IPS-11a (cell line): ENCODE measurements around the gene PATZ1.
A peak's percentile ranks its signal among the peaks of the same experiment; 100 is the strongest.
"Not testable (repeated sequence)": the region's sequence is repeated elsewhere in the genome, so short reads cannot be mapped to it uniquely, and the experiment has no call there.

Experiments used
- H3K4me3 ChIP-seq: one replicate; pipeline ENCODE4 v1.5.1; 2013; ENCODE audit warnings: low read depth, low read length, control low read depth

PATZ1 gene, protein sequence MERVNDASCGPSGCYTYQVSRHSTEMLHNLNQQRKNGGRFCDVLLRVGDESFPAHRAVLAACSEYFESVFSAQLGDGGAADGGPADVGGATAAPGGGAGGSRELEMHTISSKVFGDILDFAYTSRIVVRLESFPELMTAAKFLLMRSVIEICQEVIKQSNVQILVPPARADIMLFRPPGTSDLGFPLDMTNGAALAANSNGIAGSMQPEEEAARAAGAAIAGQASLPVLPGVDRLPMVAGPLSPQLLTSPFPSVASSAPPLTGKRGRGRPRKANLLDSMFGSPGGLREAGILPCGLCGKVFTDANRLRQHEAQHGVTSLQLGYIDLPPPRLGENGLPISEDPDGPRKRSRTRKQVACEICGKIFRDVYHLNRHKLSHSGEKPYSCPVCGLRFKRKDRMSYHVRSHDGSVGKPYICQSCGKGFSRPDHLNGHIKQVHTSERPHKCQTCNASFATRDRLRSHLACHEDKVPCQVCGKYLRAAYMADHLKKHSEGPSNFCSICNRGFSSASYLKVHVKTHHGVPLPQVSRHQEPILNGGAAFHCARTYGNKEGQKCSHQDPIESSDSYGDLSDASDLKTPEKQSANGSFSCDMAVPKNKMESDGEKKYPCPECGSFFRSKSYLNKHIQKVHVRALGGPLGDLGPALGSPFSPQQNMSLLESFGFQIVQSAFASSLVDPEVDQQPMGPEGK

DNA sequence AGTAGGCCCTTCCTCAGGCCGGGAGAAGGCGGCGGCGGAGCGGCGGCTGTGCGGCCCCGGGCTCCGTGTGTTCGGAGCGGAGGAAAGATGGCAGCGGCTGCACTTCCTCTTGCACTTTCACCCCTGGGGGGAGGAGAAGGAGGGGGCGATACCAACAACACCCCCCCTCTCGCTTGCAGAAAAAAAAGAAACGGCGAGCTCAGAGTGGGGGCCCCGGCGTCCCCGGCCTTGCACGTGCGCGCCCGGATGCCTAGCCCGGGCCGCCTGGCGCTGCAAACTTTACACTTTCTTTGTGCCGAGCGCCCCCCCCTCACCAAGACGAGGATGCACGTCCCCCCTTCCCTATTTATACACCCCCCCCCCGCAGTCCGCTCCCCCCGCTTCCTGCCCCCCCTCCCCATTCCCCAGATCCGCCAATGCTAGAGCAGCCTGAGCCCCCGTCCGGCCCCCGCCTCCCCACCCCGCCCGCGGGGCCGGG lies at the start of gene PATZ1:
Gene PATZ1, minus strand, starts transcription at position 92 of the 478 bp plus-strand sequence. CDS start 744 bp downstream, outside the sequence.
- peak within 1 kb of the TSS; percentile 80 for H3K4me3 ChIP-seq

DNA sequence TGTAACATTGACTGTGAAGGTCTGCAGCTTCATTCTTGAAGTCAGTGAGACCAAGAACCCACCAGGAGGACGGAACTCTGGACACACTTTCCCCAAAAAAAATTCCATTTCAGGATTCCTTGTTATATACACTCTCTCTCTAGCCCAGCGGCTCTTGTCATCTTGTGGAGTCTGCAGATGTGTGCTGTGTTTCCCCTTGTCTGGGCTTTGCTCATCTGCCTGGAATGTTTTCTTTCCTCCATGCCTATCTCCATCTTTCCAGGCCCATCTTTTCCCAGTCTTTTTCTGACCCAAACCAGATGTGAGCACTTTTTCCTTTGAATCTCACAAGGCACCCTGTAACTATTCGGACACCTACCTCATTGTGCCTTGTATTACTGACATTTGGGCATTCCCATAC lies 48.2 kb upstream of the PATZ1 start:
- H3K4me3 ChIP-seq: no peak overlapping the region

DNA sequence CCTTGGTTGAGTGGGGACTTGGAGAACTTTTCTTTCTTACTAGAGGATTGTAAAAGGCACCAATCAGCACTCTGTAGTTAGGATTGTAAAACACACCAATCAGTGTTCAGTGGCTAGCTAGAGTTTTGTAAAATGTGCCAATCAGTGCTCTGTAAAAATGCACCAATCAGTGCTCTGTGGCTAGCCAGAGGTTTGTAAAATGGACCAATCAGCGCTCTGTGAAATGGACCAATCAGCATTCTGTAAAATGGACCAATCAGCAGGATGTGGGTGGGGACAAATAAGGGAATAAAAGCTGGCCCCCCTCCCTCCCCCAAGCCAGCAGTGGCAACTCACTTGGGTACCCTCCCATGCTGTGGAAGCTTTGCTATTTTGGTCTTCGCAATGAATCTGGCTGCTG lies 47.7 kb upstream of the PATZ1 start:
- no peak overlapping the region for H3K4me3 ChIP-seq

DNA sequence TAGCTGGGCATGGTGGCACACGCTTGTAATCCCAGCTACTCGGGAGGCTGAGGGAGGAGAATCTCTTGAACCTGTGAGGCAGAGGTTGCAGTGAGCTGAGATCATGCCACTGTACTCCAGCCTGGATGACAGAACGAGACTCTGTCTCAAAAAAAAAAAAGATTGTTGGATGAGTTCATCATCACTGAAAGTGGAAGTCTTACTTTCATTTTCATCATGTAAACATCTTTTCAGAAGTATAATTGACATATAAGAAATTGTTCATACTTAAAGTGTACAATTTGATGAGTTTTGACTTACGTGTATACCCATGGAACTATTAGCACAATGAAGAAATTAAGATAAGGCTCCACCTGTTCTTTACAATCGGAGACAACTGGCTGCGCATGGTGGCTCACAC lies 32.5 kb upstream of the PATZ1 start:
- H3K4me3 ChIP-seq: not testable (repeated sequence)

DNA sequence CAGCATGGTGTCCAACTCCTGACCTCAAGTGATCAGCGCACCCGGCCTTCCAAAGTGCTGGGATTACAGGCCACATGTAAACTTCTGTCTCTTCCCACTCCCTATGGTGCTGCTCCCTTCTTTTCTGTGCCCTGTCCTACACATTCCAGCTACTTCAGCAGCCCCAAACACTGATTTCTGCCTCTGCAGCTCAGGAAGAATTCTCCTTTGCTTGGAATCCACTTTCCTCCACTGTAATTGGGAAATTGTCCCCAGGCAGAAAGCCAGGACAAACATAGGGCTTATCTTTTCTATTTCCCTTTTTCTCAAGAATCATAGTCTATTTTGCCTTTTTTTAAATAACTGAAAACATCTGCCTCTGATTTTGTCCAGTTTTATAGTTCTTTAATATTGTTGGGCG lies 32.0 kb upstream of the PATZ1 start:
- no peak overlapping the region for H3K4me3 ChIP-seq

DNA sequence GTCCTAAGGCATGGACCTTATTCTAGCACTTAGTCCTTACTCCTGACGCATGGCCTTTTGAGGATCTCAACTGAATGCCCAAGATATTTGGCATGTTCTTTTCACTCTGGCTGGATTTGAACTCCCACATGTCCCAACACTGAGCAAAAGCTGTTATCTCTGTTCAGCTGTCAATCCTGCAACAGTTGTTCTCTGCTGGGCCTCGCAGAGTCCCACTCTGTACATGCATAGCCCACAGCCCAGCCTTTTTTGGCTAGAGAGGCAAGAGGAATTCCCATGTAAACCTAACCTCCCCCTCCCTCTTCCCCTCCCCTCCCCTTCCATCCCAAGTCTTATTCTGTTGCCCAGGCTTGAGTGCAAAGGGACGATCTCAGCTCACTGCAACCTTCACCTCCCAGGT lies 31.5 kb upstream of the PATZ1 start:
- H3K4me3 ChIP-seq: no peak overlapping the region

DNA sequence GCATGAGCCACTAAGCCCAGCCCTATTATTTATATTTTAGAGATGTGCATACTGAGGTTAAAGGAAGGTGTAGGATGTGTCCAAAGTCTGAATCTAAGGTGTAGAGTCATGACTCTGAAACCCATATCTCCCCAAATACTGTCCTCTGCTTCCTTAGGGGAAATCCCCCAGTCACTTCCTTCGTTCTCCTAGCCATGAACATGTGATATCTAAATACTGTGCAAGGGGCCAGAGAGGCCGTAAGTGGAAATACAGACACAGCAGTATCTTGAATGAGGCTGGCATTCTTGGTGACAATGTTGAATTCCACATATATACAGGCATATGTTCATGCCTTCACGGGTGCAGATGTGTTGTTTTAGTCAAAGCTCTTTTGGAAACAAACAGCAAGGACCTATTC lies 21.3 kb upstream of the PATZ1 start:
- no peak overlapping the region for H3K4me3 ChIP-seq

DNA sequence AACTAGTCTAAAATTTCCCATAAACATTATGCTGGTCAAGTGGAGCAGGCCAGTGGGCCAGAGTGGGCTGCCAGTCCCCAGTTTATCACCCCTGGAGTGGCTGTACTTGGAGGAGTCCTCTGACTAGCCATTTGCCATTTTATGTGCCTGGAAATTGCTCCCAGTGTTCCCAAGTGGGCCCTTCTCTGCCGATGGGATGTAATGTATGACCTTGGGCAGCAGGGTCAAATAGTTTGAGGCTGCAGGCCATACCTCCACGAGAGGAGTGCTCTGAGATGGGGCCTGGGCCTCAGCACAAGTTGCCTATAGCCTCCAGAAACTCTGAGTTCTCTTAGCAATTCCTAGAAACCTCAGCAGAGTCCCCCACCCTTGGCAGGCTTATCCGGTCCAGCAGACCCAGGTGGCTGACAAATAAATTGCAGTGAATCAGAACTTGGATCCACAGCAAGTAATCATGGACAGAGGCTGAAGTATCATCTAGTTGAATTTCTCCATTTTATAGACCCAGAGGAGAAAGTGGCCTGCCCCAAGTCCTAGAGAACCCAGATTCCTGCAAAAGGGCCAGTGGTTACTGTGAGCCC lies 17.8 kb upstream of the PATZ1 start:
- H3K4me3 ChIP-seq: no peak overlapping the region

DNA sequence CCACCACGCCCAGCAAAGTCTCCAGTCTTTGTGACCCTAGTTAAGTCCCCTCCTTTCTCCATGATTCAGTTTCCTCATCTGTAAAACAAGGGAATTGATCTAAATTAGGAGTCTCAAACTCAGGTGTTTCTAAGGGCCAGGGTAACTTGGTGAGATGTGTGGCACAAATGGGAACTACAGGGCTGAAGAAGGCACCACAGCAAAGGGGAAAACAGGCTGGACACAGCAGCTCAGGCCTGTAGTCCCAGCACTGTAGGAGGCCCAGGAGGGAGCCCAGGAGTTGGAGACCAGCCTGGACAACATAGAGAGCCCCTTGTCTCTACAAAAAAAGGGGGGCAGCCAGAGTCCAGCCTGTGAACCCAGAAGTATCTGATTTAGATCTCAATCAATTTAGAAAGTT lies 15.6 kb upstream of the PATZ1 start:
- no peak overlapping the region for H3K4me3 ChIP-seq

DNA sequence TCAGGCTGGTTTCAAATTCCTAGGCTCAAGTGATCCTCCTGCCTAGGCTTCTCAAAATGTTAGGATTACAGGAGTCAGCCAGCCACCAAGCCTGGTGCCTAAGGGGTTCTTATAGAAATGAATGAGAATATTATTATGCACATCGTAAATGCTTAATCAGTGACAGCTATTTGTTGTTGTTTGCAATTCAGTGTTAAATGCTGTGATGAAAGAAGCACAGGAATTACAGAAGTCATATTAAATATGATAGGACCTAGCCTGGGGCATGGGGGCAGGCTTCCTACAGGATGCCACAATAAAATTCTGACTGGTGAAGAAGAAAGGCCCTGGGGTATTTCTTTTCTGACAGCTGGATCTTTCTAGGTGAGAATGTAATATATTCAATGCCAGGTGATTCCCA lies 13.9 kb upstream of the PATZ1 start:
- H3K4me3 ChIP-seq: no peak overlapping the region

DNA sequence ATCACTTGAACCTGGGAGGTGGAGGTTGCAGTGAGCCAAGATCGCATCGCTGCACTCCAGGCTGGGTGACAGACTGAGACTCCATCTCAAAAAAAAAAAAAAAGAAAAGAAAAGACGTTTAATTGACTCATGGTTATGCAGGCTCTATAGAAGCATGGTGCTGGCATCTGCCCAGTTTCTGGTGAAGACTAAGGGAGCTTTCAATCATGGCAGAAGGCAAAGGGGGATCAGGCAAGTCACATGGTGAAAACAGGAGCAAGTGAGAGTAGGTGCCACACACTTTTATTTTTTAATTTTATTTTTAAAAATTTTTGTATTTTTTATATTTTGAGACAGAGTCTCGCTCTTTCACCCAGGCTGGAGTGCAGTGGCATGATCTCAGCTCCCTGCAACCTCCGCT lies 8.4 kb upstream of the PATZ1 start:
- no peak overlapping the region for H3K4me3 ChIP-seq

DNA sequence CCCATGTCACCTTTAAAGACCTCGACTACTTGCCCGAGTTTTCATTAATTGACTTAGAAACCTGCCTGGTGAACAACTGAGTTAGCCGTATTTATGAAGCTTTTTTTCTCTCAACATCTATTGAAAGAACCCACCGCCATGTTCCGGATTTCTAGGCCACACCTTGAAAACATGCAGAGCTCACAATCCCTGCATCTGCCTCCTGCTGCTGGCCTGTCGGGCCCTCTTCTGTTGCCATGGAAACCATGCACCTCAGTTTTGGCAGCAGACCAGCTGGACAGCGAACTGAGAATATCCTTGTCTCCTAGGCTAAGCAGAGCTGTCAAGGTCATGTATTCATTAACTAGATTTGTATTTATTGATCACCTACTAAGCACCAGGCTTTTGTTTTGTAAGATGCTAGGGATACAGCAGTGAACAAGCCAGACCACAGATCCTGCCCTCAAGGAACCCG lies 4.3 kb upstream of the PATZ1 start:
- no peak overlapping the region for H3K4me3 ChIP-seq

DNA sequence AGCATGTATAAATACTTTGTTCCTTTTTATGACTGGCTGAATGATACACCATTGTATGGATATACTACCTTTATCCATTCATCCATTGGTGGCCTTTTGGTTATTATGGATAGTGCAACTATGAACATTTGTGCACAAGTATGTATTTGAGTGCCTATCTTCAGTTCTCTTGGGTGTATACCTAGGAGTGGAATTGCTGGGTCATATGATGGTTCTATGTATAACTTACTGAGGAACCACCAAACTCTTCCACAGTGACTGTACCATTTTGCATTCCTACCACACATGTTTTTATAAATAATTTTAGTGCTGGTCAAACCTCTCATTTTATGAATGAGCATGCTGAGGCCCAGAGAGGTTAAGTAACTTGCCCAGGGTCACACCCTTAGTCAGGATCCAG lies 3.8 kb upstream of the PATZ1 start:
- no peak overlapping the region for H3K4me3 ChIP-seq

DNA sequence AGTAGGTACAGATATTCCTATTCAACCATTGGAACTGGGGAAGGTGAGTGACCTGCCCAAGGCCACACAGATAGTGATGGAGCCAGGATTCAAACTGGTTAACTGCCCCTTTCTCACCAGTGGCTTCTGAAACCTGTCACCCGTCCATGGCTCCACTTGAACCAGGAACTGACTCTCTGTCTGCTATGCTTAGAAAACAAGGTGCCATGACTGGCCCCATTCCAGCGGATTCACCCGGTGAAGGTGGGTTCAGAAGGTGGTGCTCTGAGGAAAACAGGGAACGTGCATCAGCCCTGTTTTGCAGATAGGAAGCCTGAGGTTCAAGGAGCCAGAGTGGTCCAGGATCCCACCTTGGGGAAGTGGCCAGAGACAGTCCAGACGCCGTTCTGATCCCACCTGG lies 2.6 kb upstream of the PATZ1 start:
- H3K4me3 ChIP-seq: no peak overlapping the region

DNA sequence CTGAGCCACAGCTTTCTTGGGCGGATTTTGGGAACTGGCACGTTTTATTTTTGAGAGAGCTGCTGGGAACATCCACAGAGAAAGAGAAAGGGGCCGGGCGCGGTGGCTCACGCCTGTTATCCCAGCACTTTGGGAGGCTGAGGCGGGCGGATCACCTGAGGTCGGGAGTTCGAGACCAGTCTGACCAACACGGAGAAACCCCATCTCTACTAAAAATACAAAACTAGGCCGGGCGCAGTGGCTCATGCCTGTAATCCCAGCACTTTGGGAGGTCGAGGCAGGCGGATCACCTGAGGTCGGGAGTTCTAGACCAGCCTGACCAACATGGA lies 1.8 kb upstream of the PATZ1 start:
- H3K4me3 ChIP-seq: peak overlapping the region; percentile 80

DNA sequence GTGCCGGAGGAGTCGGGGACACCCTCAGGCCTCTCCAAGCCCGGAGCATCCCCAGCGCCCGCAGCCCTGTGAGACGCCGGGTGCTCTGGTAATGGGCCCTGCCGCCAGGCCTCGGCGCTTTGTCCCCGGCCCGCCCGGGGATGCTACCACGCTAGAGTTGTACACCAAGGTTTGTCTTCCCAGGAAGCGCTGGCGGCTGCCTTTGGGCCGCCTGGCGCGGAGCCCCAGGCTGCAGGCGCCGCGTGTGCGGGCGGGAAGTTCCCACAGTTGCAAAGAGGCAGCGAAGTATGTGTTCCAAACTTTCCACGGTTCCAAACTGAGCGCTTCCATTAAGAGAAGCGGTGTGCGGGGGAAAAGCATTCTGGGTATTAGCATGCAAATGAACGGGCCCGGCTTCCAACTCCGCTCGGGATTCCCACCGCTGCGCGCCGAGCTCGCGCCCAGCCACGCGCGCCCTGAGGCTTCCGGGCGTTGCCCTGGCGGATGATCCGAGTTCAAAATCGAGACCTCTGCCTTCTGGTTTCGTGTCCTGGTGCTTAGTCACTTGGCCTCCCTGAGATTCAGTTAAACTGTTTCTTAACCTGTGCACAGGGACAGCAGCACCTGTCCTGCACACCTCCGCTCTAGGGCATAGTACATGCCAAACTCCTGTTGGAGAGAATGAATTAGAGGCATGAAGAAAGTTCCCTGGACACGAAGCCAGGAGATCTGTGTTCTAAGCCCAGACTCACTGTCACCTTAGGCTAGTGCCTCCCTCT lies 1.3 kb upstream of the PATZ1 start:
- peak overlapping the region; percentile 80 for H3K4me3 ChIP-seq

DNA sequence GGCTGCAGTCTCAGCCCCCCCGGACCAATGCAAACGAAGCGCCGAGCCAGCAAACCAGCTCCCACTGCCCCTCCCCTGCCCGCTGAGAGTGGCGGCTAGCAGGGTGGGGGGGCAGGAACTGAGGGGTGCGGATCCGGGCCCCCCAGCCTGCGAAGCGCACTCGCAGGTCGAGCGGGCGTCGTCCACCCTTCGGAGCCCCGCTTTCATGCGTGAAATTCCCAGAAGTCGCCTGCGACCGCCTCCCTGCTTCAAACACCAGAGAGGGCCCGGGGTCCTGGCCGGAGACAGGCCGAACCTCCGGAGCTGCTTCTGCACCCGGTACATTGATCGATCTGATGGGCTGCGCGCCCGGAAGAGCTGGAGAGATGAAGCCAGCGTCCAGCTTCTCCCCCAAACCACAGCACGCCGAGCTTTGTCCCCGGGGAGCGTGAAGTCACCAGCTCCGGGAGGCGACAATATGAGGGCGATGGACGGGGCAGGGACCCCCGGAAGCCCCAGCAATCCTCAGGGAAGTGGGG lies 646 bp upstream of the PATZ1 start:
- peak overlapping the region; percentile 80 for H3K4me3 ChIP-seq

DNA sequence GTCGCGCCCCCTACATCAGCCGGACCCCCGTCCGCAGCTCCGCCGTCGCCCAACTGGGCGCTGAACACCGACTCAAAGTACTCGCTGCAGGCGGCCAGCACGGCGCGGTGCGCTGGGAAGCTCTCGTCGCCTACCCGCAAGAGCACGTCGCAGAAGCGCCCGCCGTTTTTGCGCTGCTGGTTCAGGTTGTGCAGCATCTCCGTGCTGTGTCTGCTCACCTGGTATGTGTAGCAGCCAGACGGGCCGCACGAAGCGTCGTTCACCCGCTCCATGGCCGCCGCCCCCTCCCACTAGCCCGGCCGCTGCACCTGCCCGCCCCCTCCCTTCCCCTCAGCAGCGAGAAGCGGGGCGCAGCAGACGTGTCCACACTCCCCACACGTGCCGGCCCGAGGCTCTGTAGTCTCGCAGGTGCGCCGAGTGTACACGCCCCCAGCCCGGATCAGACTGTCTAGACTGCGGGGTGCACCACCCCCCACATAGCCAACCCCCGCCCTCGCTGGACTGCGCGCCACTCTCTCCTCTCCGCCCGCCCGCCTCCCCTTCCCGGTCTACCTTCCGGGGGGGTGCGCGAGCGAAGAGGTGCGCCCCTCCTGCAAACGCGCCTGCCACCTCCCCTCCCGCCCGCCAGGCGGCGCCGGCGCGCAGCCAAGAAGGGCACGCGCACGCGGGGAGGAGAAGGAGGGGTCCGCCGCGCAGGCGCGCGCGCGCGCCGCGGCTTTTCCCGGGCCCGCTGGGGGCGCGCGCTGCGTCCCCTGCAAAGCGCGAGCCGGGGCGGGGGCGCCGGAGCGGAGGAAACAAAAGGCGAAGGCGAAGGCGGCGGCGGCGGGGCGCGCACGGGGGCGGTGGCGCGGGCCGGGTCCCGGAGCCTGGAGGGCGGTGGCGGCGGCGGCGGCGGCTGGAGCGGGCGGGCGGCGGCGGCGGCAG lies 553 bp downstream of the PATZ1 start:
- H3K4me3 ChIP-seq: peak overlapping the region; percentile 72

DNA sequence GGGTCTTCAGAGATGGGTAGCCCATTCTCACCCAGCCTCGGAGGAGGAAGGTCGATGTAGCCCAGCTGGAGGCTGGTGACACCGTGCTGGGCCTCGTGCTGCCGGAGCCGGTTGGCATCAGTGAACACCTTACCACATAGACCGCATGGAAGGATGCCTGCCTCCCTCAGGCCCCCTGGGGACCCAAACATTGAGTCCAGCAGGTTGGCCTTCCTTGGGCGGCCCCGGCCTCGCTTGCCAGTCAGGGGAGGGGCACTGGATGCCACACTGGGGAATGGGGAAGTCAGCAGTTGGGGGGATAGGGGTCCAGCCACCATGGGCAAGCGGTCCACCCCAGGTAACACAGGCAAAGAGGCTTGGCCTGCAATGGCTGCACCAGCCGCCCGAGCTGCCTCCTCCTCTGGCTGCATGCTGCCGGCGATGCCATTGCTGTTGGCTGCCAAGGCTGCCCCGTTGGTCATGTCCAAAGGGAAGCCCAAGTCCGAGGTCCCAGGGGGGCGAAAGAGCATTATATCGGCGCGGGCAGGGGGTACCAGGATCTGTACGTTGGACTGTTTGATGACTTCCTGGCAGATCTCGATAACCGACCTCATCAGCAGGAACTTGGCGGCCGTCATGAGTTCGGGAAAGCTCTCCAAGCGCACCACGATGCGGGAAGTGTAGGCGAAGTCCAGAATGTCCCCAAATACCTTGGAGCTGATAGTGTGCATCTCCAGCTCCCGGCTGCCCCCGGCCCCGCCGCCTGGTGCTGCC lies 1.4 kb downstream of the PATZ1 start:
- peak overlapping the region; percentile 72 for H3K4me3 ChIP-seq
